Stimulated activated naive CD4-positive, alpha-beta T cell treated with Interleukin-2 at 50 U/mL for 16 hours (primary cell): ENCODE data around the gene PDE3A.

Experiments
- DNase-seq: peaks from one replicate; lab custom pipeline; 2025; lab: John Stamatoyannopoulos, UW

PDE3A gene

GRCh38 chr12:20424841-20425240 lies 56.5 kb downstream of the PDE3A start:
- no peak for DNase-seq

DNA sequence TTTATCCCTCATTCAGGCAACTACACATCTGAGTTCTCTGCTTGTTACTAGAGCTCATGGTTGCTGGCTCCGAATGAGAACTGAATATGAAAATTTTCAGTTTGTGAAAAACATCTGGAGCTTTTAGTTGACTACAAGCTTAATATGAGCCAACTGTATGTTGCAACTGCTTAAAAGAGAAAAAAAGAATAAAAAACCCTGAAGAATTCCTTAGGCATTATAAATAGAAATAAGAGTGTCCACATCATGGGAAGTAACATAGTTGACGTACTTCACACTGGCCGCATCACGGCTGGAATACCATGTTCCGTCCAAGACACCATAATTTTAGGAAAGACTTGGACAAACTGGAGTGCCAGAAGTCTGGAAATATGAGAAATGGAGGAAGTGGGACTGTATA lies 57.9 kb downstream of the PDE3A start:
- no peak for DNase-seq

DNA sequence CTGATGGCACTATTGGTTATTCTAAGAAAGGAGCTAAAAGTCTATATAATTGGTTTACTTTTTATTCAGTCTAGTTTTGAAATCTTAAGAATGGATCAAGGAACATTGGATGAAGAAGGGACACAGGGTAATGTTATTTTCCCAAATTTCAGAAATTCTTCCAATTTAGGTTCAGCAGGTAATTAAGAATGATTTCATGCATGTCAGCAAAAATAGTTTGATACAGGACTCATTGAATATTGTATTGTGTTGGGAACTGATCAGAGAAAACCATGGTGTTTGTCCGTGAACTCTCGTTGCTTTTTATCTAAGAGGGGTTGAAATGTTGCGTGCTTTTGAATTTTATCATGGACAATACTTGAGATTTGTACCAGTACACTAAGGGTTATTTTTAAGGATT lies 58.6 kb downstream of the PDE3A start:
- no peak for DNase-seq

DNA sequence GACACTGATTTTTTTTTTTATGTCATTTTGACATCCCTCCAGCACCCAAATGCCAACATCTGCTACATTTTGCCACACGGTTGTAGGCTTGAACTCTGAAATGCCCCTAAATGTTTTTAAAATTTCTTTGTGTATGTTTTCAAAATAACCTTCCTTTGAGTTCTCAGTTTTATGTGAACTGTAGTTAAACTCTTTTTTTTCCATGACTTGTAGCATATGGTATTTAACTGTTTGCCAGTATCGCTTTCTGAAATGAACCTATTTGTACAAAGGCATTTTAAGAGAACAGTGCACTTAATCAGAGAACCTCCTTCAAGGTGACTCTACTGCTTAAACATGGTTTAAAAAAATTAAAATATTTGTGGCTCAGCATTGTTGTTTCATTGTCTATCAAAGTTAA lies 61.5 kb downstream of the PDE3A start:
- no peak for DNase-seq

DNA sequence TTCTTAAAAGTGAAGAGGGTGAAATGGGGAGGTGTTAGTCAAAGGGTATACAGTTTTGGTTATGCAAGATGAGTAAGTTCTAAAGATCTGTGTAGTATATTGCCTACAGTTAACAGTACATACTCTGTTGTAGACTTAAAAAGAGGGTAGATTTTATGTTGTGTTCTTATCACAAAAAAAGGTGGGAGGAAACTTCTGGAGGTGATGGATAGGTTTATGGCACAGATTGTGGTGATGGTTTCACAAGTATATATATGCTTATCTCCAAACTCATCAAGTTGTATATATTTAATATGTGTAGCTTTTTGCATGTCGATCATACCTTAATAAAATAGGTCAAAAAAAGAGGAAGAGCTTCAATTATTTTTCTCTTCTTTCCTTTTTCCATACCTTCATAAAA lies 64.0 kb downstream of the PDE3A start:
- DNase-seq = no peak

DNA sequence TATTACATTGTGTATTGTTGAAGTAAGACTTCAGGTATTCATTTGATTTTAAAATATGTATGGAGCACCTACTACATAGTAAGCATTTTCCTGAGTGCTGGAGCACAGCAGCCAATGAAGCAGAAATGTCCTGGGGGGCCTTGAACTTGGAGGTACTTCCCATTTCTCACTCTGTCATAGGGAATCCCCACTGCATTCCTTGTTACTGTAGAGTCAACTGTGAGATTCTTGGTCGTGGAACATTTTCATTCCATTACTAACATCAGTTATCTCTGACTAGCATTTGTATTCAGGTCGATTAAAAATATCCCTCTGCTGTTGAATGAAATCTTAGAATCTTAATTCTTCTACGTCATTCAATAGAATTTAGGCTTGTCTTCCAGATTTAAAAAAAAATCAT lies 66.7 kb downstream of the PDE3A start:
- DNase-seq = no peak

DNA sequence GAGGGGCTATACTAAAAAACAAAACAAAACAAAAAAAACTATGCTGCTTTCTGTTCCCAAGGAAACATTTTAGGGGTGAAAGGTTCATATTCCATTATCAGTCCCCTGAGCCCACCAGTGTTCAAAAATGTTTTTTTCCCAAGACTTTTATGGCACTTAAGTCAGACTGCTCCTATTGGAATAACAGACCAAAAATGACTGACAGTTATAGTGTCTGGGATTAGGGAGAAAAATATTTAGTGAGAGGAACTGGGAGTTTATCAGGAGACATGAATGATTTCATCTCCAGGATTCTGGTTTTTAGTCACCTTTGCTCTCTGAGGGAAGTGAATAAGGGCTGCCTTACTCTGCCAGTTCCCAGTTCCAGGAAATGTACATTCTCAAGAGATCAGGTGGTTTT lies 68.0 kb downstream of the PDE3A start:
- DNase-seq = no peak

DNA sequence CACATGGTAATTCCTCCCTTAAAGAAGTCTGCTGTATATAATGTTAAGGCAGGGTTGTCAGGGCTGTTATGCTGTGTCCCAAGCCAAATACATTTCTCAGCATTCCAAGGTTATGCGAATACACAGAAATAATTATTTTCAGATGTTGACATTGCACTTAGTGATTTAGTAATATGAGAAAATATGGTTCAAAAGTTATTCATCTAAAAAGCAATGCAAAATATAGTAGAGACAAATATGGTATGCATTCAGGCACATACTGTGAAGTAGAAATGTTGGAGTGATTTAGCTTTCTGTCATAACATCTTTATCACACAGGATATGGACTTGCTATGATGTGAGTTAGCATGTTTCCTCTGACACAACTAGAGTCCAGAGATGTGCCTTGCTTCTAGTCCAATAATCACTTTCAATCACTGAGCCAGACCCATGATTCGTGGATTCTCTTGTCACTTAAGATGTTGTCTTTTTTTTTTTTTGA lies 70.0 kb downstream of the PDE3A start:
- no peak for DNase-seq

GRCh38 chr12:20439626-20440025 lies 71.3 kb downstream of the PDE3A start:
- no peak for DNase-seq

DNA sequence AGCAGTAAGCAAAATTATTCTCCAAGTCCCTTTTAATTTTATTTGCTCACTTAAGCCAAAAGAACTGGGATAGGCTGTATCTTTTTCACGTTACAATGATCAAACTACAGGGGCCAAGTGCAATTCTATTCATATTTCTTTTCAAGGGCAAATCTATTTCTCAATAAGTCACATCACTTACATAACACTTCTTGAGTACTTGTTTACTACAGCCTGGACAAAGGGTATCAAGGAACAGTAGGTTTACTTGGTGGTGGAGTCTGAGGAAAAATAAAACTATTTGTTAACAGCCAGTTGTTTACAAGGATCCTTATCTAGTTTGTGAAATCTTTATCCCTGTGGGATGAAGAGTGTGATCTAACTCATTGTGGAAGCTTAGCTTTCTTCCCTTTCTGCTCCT lies 72.1 kb downstream of the PDE3A start:
- no peak for DNase-seq

DNA sequence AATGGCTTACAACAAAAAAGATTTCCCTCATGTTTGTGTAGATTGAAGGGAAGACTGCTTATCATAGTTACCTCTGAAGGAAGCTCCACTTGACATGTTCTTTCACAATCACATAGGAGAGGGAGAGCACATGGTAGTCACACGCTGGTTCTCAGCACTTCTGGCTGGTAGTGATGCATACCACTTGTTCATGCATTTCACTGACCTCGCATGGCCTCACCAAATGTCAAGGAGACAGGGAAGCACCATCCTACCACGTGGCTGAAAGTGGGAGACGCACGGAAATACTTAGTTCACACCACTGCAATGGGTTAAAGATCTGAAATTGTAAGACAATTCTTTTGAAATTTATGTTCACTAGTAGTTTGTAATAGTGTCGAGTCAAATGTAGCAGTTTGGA lies 74.0 kb downstream of the PDE3A start:
- DNase-seq = no peak

- no peak for DNase-seq
Observed at GRCh38 chr12:20443255-20443654, 74.9 kb downstream of the PDE3A start.

DNA sequence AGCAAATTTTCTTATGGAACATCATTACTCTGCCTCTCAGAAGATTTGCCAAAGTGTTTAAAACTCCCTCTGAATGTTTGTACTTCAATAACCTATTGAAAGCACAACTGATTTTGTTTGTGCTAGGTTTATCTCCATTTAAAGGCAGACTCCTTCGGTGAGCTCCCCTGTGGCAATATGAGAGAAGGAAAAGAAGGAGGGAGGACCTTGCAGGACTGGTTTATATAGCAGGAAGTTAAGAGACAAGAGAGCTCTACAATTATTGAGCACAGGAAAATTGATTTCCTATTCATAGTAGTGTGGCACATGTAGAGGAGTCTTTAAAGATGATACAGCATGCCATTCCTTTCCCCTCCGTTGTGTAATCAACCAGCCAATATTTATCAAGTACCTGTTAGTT lies 75.5 kb downstream of the PDE3A start:
- no peak for DNase-seq

- no peak for DNase-seq
Observed at GRCh38 chr12:20444595-20445170, 76.3 kb downstream of the PDE3A start.

- no peak for DNase-seq
Observed at GRCh38 chr12:20445687-20446086, 77.3 kb downstream of the PDE3A start.

- no peak for DNase-seq
Observed at GRCh38 chr12:20446836-20447235, 78.5 kb downstream of the PDE3A start.

GRCh38 chr12:20448781-20449180 lies 80.4 kb downstream of the PDE3A start:
- no peak for DNase-seq

DNA sequence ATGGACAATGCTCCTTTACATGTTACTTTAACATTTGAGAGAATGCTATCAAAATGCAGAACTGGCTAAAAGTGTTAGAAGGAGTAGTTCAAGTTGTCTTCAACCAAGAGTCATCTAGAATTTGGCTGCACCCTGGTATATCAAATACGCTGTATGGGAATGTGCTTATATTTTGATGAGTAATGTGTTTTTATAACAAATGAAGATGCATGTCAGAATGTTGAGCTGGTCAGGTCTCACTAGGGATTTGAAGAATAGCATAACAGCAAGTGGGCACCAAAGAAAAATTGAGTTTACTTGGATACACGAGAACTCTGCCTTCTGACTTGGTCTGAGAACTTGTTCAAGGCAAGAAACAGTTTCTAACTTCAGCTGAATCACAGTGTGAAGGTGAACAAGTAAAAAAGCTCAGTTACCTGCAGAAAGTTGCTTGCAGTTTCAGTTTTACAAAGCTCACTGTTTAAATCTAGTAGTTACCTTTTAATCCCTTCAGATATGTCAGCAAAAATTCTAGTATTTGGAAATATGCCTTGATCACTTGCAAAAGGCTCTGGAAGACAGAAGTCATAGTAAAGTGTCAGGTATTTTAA lies 82.3 kb downstream of the PDE3A start:
- DNase-seq = no peak

GRCh38 chr12:20451761-20452160 lies 83.4 kb downstream of the PDE3A start:
- no peak for DNase-seq

DNA sequence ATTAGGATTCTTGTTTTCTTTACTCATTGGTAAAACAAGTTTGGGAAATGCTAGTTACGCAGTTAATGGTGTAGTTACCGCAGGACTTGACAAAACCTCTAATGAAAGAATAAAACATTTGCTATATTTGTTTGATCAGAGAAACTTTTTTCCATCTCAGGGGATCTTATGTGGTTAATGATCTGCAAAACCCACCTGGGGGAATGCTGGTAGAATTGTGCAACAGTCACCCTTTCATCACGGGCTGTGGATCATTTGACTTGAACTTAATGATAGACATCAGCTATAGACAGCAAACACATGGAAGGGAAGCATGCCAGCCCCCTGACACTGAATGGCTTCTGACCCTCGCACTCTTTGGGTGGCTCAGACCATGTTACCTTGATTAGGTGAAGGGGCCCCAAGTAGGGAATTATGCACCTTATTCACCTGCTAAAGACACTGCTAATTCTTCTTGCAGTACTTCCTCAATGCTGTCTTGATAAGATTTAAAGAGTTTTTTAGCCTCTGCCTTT lies 84.2 kb downstream of the PDE3A start:
- no peak for DNase-seq

DNA sequence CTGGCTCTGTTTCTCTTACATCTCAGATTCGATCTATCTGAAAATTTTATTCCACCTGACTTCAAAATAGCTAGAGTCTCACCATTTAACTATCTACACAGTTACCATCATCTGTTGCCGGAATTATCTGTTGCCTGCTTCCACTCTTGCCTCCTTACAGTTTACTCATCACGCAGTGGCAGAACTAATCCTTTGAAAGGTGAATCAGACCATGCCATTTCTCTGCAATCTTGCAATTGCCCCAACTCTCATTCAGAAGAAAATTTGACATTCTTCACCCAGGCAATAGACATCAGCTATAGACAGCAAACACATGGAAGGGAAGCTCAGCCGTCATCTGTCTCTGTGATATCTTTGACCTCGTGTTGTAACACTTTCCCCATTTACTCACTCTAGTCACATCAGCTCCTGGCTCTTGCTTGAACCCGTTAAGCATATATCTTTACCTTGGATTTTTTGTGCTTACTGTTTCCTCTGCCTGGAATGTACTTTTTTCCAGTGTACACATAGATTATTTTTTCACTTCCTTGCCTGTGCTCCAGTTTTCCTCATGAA lies 85.5 kb downstream of the PDE3A start:
- no peak for DNase-seq

DNA sequence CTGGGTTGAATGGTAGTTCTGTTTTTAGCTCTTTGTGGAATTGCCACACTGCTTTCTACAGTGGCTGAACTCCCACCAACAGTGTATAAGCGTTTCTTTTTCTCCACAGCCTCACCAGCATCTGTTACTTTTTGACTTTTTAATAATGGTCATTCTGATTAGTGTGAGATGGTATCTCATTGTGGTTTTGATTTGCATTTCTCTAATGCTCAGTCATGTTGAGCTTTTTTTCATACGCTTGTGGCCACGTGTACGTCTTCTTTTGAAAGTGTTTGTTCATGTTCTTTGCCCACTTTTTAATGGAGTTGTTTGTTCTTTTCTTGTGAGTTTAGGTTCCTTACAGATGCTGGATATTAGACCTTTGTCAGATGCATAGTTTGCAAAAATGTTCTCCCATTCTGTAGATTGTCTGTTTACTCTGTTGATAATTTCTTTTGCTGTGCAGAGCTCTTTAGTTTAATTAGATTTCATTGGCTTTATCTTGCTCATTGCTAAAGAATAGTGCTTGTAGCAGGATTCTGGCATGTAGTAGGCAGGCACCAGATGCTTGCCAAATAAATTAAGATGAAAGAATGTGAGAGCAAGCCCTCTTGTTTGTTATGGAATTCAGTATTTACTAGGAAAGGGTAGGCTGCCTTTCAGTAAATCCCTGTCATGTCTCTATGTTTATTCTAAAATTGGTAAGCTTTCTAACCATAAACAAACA lies 86.8 kb downstream of the PDE3A start:
- no peak for DNase-seq

GRCh38 chr12:20457582-20457981 lies 89.2 kb downstream of the PDE3A start:
- no peak for DNase-seq
